Measurements from ENCODE around the gene RASA3. TPM values are rescaled to one million over a fixed set of nuclear protein-coding genes. Genes with fewer than 3 reads are reported as not detected.

RASA3 gene
- total RNA-seq, 2 donors from 2014 or later: 8.6 to 12.5 TPM

DNA sequence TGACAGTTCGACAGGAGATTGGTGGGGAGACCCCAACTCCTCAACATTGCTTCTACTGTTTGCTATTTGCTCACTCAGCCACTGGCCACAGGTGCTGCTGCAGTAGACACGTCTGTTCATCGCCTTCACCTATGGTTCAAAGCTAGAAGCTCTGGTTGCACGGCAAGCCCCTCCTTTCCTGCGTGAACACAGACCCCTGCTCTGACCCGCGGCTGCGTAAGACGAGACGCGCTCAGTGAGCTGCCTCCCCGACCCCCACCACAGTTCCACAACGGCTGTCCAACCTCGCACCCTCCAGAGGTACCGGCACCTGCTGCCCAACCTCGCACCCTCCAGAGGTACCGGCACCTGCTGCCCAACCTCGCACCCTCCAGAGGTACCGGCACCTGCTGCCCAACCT, 6.8 kb downstream of the RASA3 start:
- no peak for TF ChIP-seq POLR2A (IDR thresholded peaks at IDR 0.05)
- no peak for TF ChIP-seq POLR2AphosphoS5 (IDR thresholded peaks at IDR 0.05)
- TF ChIP-seq, protein P1, sequence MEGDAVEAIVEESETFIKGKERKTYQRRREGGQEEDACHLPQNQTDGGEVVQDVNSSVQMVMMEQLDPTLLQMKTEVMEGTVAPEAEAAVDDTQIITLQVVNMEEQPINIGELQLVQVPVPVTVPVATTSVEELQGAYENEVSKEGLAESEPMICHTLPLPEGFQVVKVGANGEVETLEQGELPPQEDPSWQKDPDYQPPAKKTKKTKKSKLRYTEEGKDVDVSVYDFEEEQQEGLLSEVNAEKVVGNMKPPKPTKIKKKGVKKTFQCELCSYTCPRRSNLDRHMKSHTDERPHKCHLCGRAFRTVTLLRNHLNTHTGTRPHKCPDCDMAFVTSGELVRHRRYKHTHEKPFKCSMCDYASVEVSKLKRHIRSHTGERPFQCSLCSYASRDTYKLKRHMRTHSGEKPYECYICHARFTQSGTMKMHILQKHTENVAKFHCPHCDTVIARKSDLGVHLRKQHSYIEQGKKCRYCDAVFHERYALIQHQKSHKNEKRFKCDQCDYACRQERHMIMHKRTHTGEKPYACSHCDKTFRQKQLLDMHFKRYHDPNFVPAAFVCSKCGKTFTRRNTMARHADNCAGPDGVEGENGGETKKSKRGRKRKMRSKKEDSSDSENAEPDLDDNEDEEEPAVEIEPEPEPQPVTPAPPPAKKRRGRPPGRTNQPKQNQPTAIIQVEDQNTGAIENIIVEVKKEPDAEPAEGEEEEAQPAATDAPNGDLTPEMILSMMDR (IDR thresholded peaks at IDR 0.05): no peak
- Histone ChIP-seq H3K27me3 (replicated peaks; ENCODE audit: insufficient read depth) (no peaks in the 10 kb centered on the region), H3K4me1 (replicated peaks) (peaks cover 5% of the 10 kb centered on the region), H3K9me3 (no peaks in the 10 kb centered on the region), H3K4me3 (no peak overlapping the region), H3K36me3 (no peaks in the 10 kb centered on the region), H3K27ac (no peak overlapping the region)
- no peak for DNase-seq (ENCODE audit: low spot score)
- intact Hi-C loops (cut with DNase I): no loop called here
- WGBS: 95% methylated on average over 15 of the region's 19 CpGs

DNA sequence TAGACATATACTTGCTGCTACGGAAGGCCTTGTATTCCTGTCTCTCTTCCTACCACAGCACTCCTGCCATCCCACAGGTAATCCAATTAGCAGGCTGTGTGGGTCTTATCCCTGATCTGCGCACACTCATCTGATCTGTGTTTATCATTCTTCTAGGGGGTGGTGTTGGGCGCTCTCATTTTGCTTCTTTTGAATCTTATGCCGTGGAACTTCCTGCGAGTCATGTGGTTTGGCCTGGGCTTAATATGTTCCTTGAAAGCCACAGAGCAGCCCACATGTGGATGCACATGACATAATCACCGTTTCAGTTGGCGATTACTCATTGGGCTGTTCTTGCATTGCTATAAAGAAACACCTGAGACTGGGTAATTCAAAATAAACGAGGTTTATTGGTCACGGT, 7.5 kb downstream of the RASA3 start:
- H3K27ac ChIP-seq: no peak overlapping the region
- TF ChIP-seq POLR2A (IDR thresholded peaks at IDR 0.05): no peak
- TF ChIP-seq, protein P1 (IDR thresholded peaks at IDR 0.05): no peak
- TF ChIP-seq POLR2AphosphoS5 (IDR thresholded peaks at IDR 0.05): no peak
- H3K36me3 ChIP-seq: no peaks in the 10 kb centered on the region
- 69% methylated on average over 9 of the region's 9 CpGs for WGBS
- no peak overlapping the region for H3K4me3 ChIP-seq
- intact Hi-C loops (cut with DNase I): no loop called here
- H3K9me3 ChIP-seq: no peaks in the 10 kb centered on the region
- no peaks in the 10 kb centered on the region for H3K4me1 ChIP-seq (replicated peaks)
- no peak for DNase-seq (ENCODE audit: low spot score)
- H3K27me3 ChIP-seq (replicated peaks; ENCODE audit: insufficient read depth): no peaks in the 10 kb centered on the region

DNA sequence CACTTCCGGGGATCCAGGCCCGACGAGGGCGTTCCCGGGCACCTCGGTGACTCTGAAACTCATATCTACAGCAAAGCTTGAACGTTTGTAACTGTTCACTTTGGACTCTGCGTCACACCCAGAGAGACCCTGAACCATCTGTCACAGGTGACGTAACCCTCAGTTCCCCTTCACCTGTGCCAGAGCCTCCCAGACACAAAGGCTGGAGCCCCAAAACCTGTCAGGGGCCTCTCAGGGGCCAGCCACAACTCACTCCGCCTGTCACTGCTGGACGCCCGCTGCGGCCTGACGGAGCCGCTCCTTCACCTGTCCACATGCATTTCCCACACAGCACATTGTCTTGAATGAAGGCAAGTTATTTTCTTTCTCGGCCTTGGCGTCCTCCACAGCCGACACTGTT, 8.0 kb downstream of the RASA3 start:
- Histone ChIP-seq H3K4me3 (no peak overlapping the region), H3K27ac (no peak overlapping the region), H3K4me1 (replicated peaks) (no peaks in the 10 kb centered on the region), H3K27me3 (replicated peaks; ENCODE audit: insufficient read depth) (no peaks in the 10 kb centered on the region), H3K9me3 (no peaks in the 10 kb centered on the region), H3K36me3 (no peaks in the 10 kb centered on the region)
- intact Hi-C loops (cut with DNase I): no loop called here
- WGBS: 93% methylated on average over 18 of the region's 18 CpGs
- TF ChIP-seq POLR2A (IDR thresholded peaks at IDR 0.05): no peak
- TF ChIP-seq, protein P1 (IDR thresholded peaks at IDR 0.05): no peak
- TF ChIP-seq POLR2AphosphoS5 (IDR thresholded peaks at IDR 0.05): no peak
- no peak for DNase-seq (ENCODE audit: low spot score)

DNA sequence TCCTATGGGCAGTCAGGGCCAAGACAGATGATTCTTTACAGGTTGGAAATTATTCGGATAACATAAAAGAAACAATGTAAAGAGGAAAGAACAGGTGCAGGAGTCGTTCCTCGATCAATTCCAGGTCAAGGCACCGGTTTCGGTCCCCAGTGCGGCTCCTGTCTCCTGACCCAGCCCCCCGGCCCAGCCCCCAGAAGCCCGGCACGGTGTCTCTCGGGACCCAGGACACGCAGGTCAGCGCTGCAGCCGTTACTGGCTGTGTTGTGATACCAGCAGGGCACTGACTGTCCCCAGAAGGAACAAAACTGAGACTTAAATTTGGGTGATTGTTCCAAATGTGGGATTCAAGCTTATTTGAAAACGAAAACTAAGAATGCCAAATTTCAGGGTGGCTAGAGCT, 8.5 kb downstream of the RASA3 start:
- no peak overlapping the region for H3K27ac ChIP-seq
- H3K9me3 ChIP-seq: no peaks in the 10 kb centered on the region
- intact Hi-C loops (cut with DNase I): no loop called here
- H3K4me1 ChIP-seq (replicated peaks): peaks cover 4% of the 10 kb centered on the region
- no peaks in the 10 kb centered on the region for H3K27me3 ChIP-seq (replicated peaks; ENCODE audit: insufficient read depth)
- no peak overlapping the region for H3K4me3 ChIP-seq
- H3K36me3 ChIP-seq: no peaks in the 10 kb centered on the region
- DNase-seq (ENCODE audit: low spot score): no peak
- WGBS: 95% methylated on average over 14 of the region's 14 CpGs
- no peak for TF ChIP-seq POLR2AphosphoS5 (IDR thresholded peaks at IDR 0.05)
- no peak for TF ChIP-seq POLR2A (IDR thresholded peaks at IDR 0.05)
- TF ChIP-seq, protein P1 (IDR thresholded peaks at IDR 0.05): no peak

DNA sequence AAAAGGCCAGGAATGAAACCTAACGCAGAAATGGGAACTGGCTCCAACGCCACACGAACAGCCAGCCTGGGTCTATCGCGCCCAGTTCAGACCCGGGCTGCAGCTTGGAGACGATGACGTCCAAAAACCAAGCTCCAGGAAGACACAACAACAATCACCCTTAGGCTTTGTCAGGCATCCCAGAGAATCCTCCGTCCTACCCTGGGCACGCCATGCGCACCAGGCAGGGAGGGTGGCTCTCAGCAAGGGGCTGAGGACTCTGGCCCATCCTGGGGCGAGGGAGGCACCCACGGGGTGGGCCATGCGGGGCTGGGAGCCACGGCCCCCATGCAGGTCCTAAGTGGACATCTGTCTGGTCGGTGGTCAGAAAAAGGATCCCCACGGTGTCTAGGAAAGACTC, 9.0 kb downstream of the RASA3 start:
- H3K4me1 ChIP-seq (replicated peaks): peaks cover 4% of the 10 kb centered on the region
- DNase-seq (ENCODE audit: low spot score): no peak
- TF ChIP-seq, protein P1 (IDR thresholded peaks at IDR 0.05): no peak
- TF ChIP-seq POLR2A (IDR thresholded peaks at IDR 0.05) (no peak), POLR2AphosphoS5 (IDR thresholded peaks at IDR 0.05) (no peak)
- H3K27me3 ChIP-seq (replicated peaks; ENCODE audit: insufficient read depth): no peaks in the 10 kb centered on the region
- H3K27ac ChIP-seq: no peak overlapping the region
- H3K36me3 ChIP-seq: no peaks in the 10 kb centered on the region
- WGBS: 92% methylated on average over 17 of the region's 17 CpGs
- intact Hi-C loops (cut with DNase I): no loop called here
- H3K4me3 ChIP-seq: no peak overlapping the region
- H3K9me3 ChIP-seq: no peaks in the 10 kb centered on the region
